Renal cortical epithelial cell (primary cell): ENCODE data around the gene HSF4. TPM values are rescaled to one million over a fixed set of nuclear protein-coding genes. Genes with fewer than 3 reads are reported as not detected.

Experiments
- DNase-seq: peaks from one replicate; pipeline ENCODE4 v3.0.0-alpha.2; 2011; ENCODE audit warnings: low read depth
- total RNA-seq: library from RNA; depleted of rRNA; stranded (reverse); fragments of >200 nt; gene quantifications from 2 replicates; pipeline ENCODE4 v1.2.3, GENCODE V29; 2014

HSF4 gene
- total RNA-seq, 1 donor from 2014 or later, result 12.5 TPM

- DNase-seq, result peak; percentile 78
Measured at GRCh38 chr16:67184995-67185650, 20.6 kb downstream of the HSF4 start.

GRCh38 chr16:67185651-67186134 is 21.1 kb downstream of the HSF4 start:
- DNase-seq, result no peak

GRCh38 chr16:67186550-67186950 is 22.0 kb downstream of the HSF4 start:
- DNase-seq, result peak; percentile 88

- DNase-seq, result no peak
Measured at GRCh38 chr16:67187175-67187890, 22.8 kb downstream of the HSF4 start.

- no peak for DNase-seq
Measured at GRCh38 chr16:67188323-67188722, 23.8 kb downstream of the HSF4 start.

GRCh38 chr16:67188798-67189197 is 24.3 kb downstream of the HSF4 start:
- DNase-seq, result no peak

- DNase-seq, result no peak
Measured at GRCh38 chr16:67190041-67190440, 25.5 kb downstream of the HSF4 start, which contains the start of gene EXOC3L1. Gene EXOC3L1, minus strand, starts transcription at chr16:67190136. Its CDS starts 460 bp downstream, at chr16:67189676.

- DNase-seq, result no peak
Measured at GRCh38 chr16:67190448-67191399, 26.2 kb downstream of the HSF4 start.

GRCh38 chr16:67191411-67191994 is 27.0 kb downstream of the HSF4 start:
- DNase-seq, result no peak

- DNase-seq, result peak; percentile 68
Measured at GRCh38 chr16:67191995-67192681, 27.6 kb downstream of the HSF4 start, which contains the start of gene E2F4. Gene E2F4, plus strand, starts transcription at chr16:67192155. Its CDS starts 73 bp downstream, at chr16:67192228.

- DNase-seq, result no peak
Measured at GRCh38 chr16:67192781-67193361, 28.3 kb downstream of the HSF4 start.

GRCh38 chr16:67193536-67193935 is 29.0 kb downstream of the HSF4 start:
- DNase-seq, result no peak

- DNase-seq, result no peak
Measured at GRCh38 chr16:67194260-67194659, 29.7 kb downstream of the HSF4 start.

- no peak for DNase-seq
Measured at GRCh38 chr16:67195676-67196075, 31.1 kb downstream of the HSF4 start.

GRCh38 chr16:67196881-67197280 is 32.3 kb downstream of the HSF4 start:
- DNase-seq, result no peak

GRCh38 chr16:67197704-67198103 is 33.2 kb downstream of the HSF4 start:
- DNase-seq, result peak; percentile 38

GRCh38 chr16:67198238-67198734 is 33.7 kb downstream of the HSF4 start:
- peak; percentile 52 for DNase-seq

- no peak for DNase-seq
Measured at GRCh38 chr16:67199011-67199807, 34.7 kb downstream of the HSF4 start, which contains the start of gene ELMO3. Gene ELMO3, plus strand, starts transcription at chr16:67199131. Its CDS starts 196 bp downstream, at chr16:67199327.

- DNase-seq, result no peak
Measured at GRCh38 chr16:67199808-67200198, 35.3 kb downstream of the HSF4 start.
